GM12801 (cell line): ENCODE data around the gene LCP2.

Experiments
- TF ChIP-seq, protein P1 (sequence below): IDR thresholded peaks from one replicate; pipeline ENCODE4 v1.5.1; 2011; ENCODE audit warnings: control low read depth; ENCODE audit not compliant: insufficient read length; ENCODE audit errors: extremely low read depth

Gene LCP2

DNA sequence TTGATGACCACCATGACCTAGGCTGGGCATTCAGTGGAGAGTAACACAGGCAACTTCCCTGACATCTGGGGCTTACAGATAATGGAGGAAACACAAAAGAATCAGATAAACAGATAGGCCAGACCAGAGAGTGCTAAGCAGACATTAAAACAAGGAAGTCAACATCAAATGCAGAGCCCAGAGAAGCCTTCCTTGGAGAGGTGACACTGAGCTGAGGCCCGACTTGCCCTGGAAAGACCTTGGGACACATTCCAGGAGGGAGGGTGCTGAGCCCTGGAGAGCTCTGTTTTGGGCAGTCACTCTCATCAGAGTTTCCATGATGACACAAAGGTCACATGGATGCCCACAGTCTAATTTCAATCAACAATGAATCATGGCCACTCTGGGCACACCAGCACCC is 96.7 kb downstream of the LCP2 start:
- TF ChIP-seq, protein P1, sequence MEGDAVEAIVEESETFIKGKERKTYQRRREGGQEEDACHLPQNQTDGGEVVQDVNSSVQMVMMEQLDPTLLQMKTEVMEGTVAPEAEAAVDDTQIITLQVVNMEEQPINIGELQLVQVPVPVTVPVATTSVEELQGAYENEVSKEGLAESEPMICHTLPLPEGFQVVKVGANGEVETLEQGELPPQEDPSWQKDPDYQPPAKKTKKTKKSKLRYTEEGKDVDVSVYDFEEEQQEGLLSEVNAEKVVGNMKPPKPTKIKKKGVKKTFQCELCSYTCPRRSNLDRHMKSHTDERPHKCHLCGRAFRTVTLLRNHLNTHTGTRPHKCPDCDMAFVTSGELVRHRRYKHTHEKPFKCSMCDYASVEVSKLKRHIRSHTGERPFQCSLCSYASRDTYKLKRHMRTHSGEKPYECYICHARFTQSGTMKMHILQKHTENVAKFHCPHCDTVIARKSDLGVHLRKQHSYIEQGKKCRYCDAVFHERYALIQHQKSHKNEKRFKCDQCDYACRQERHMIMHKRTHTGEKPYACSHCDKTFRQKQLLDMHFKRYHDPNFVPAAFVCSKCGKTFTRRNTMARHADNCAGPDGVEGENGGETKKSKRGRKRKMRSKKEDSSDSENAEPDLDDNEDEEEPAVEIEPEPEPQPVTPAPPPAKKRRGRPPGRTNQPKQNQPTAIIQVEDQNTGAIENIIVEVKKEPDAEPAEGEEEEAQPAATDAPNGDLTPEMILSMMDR, result no peak
